D341Med (cell line): ENCODE data around the gene NEDD4L.

Experiments
- DNase-seq: peaks from one replicate; pipeline ENCODE4 v3.0.0; 2012; ENCODE audit warnings: low spot score

NEDD4L gene

GRCh38 chr18:58351776-58352175, 307.8 kb downstream of the NEDD4L start:
- no peak for DNase-seq

- no peak for DNase-seq
These were observed 309.6 kb downstream of the NEDD4L start for GRCh38 chr18:58353581-58353980.

- no peak for DNase-seq
These were observed 310.0 kb downstream of the NEDD4L start for GRCh38 chr18:58354051-58354450.

GRCh38 chr18:58354791-58355190, 310.8 kb downstream of the NEDD4L start:
- DNase-seq, result no peak

- no peak for DNase-seq
These were observed 311.2 kb downstream of the NEDD4L start for GRCh38 chr18:58355243-58355642.

- no peak for DNase-seq
These were observed 315.2 kb downstream of the NEDD4L start for GRCh38 chr18:58359218-58359617.

GRCh38 chr18:58359620-58360019, 315.6 kb downstream of the NEDD4L start:
- no peak for DNase-seq

GRCh38 chr18:58360324-58360723, 316.3 kb downstream of the NEDD4L start:
- DNase-seq, result no peak

- no peak for DNase-seq
These were observed 317.2 kb downstream of the NEDD4L start for GRCh38 chr18:58361212-58361611.

- DNase-seq, result no peak
These were observed 318.1 kb downstream of the NEDD4L start for GRCh38 chr18:58362027-58362575.

GRCh38 chr18:58362829-58363271, 318.8 kb downstream of the NEDD4L start:
- DNase-seq, result no peak

- DNase-seq, result no peak
These were observed 319.9 kb downstream of the NEDD4L start for GRCh38 chr18:58363767-58364540.

GRCh38 chr18:58364876-58365528, 321.0 kb downstream of the NEDD4L start:
- DNase-seq, result no peak

- DNase-seq, result no peak
These were observed 323.6 kb downstream of the NEDD4L start for GRCh38 chr18:58367425-58368140.

- no peak for DNase-seq
These were observed 325.6 kb downstream of the NEDD4L start for GRCh38 chr18:58369616-58370015.

GRCh38 chr18:58370038-58370580, 326.1 kb downstream of the NEDD4L start:
- DNase-seq, result no peak

GRCh38 chr18:58370612-58371011, 326.6 kb downstream of the NEDD4L start:
- DNase-seq, result no peak

- DNase-seq, result no peak
These were observed 329.5 kb downstream of the NEDD4L start for GRCh38 chr18:58373481-58373880.

- DNase-seq, result no peak
These were observed 331.0 kb downstream of the NEDD4L start for GRCh38 chr18:58375051-58375450.

- DNase-seq, result no peak
These were observed 334.7 kb downstream of the NEDD4L start for GRCh38 chr18:58378411-58379379.

GRCh38 chr18:58379443-58379842, 335.4 kb downstream of the NEDD4L start:
- DNase-seq, result no peak
